ENCODE results near the gene CMTM3.

CMTM3 gene

DNA sequence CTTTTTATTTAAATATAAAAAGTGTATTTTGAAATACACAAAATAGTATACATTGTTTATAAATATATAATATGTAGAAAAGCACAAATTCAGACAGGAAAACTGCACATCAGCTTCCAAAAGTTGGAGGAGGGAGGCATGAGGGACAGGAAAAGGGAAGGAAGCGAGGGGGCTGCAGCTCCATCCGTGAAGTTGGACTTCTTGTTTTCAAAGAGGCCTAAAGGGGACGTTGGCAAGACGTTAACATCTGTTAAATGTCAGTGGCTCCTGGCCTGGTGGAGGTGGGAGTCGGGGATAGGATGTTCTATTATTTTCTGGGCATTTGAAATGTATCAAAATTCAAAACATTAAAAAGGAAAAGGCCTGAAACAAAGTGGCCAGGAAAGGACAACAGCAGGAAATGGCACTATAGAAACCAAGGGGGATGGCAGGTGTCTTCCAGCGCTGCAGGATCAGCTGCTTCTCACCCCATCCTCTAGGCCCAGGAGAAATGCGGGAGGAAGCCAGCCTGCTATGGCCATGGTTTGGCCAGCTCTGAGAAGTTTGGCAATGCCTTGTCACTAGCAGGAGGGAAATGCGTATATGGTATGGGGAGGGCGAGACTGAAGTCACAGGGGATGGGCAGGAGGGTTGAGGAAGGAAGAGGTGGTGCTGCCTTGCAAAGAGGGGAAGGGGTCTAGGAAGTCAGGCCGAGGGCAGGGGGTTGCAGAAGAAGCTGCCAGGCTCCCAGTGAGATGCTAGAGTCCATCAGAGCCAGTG is 18.8 kb upstream of the CMTM3 start:
- DNase-seq (ENCODE audit: low spot score), result no peak
- TF ChIP-seq CTCF (IDR thresholded peaks at IDR 0.05; ENCODE audit: borderline replicate concordance, control extremely low read depth, extremely low read depth, insufficient read depth, missing control alignments), result no peak
- in situ Hi-C loops (cut with MboI; ENCODE audit: low sequenced_read_pairs, unreplicated experiment), result loop anchor here (10.0 kb wide), 1 partner anchor 171 kb away; no protein-coding TSS in a partner anchor

DNA sequence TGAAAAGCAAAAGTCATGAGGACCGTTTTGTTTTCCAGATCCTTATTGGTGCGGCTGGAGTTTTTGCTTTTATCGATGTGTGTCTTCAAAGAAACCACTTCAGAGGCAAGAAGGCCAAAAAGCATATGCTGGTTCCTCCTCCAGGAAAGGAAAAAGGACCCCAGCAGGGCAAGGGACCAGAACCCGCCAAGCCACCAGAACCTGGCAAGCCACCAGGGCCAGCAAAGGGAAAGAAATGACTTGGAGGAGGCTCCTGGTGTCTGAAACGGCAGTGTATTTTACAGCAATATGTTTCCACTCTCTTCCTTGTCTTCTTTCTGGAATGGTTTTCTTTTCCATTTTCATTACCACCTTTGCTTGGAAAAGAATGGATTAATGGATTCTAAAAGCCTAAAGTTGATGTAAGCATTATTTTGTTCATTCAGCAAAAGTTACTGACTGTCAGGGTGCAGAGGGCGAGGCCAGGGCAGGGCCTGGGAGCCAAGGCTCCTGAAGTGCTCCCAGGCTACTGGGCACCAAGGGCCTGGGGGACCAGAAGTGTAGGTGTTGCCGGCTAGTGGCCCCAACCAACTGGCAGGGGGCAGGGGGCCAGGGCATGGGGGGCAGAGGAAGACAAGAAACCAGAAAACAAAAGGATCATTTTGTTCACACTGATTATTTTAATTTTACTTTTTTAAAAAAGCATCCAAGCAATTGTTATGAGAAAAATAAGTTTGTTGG is 16.5 kb upstream of the CMTM3 start:
- in situ Hi-C loops (cut with MboI; ENCODE audit: low sequenced_read_pairs, unreplicated experiment), result loop anchor here (10.0 kb wide), 1 partner anchor 173 kb away; no protein-coding TSS in a partner anchor
- no peak for TF ChIP-seq CTCF (IDR thresholded peaks at IDR 0.05; ENCODE audit: borderline replicate concordance, control extremely low read depth, extremely low read depth, insufficient read depth, missing control alignments)
- no peak for DNase-seq (ENCODE audit: low spot score)

GRCh38 chr16:66588981-66589713 is 15.4 kb upstream of the CMTM3 start:
- DNase-seq (ENCODE audit: low spot score), result peak; percentile 87
- in situ Hi-C loops (cut with MboI; ENCODE audit: low sequenced_read_pairs, unreplicated experiment), result loop anchor here (10.0 kb wide), 1 partner anchor 174 kb away; no protein-coding TSS in a partner anchor
- peak; percentile 88 for TF ChIP-seq CTCF (IDR thresholded peaks at IDR 0.05; ENCODE audit: borderline replicate concordance, control extremely low read depth, extremely low read depth, insufficient read depth, missing control alignments)

DNA sequence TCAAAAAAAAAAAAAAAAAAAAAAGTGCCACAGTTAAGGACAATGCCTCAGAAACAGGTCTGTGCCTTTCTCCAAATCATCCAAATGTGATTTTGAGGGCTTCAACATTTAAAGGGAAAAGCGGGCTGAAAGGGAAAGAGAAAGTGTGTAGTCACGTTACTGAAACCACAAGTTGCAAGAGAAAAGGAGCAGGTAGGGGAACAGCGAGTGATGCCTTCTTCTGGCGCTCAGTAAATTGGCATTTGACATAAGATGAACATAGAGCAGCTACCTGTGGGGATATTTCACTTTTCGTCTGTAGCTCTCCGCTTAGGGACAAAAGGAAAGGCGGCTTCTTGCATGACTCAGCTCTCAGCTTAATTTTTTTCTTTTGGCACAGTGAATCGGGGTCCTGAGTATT is 14.2 kb upstream of the CMTM3 start:
- peak; percentile 50 for DNase-seq (ENCODE audit: low spot score)
- TF ChIP-seq CTCF (IDR thresholded peaks at IDR 0.05; ENCODE audit: borderline replicate concordance, control extremely low read depth, extremely low read depth, insufficient read depth, missing control alignments), result no peak
- in situ Hi-C loops (cut with MboI; ENCODE audit: low sequenced_read_pairs, unreplicated experiment), result no loop called here

GRCh38 chr16:66591018-66591417 is 13.5 kb upstream of the CMTM3 start:
- DNase-seq (ENCODE audit: low spot score), result no peak
- no peak for TF ChIP-seq CTCF (IDR thresholded peaks at IDR 0.05; ENCODE audit: borderline replicate concordance, control extremely low read depth, extremely low read depth, insufficient read depth, missing control alignments)
- in situ Hi-C loops (cut with MboI; ENCODE audit: low sequenced_read_pairs, unreplicated experiment), result no loop called here

GRCh38 chr16:66592241-66592640 is 12.3 kb upstream of the CMTM3 start:
- in situ Hi-C loops (cut with MboI; ENCODE audit: low sequenced_read_pairs, unreplicated experiment), result no loop called here
- no peak for TF ChIP-seq CTCF (IDR thresholded peaks at IDR 0.05; ENCODE audit: borderline replicate concordance, control extremely low read depth, extremely low read depth, insufficient read depth, missing control alignments)
- no peak for DNase-seq (ENCODE audit: low spot score)

Data from GM13976 (cell line).